NB4 (cell line): Measurements from ENCODE around the gene TRAPPC6A.

ENCODE experiments used
- CTCF ChIP-seq: IDR thresholded peaks from one replicate; pipeline ENCODE4 v1.5.1; 2012; ENCODE audit warnings: low read depth, low read length
- MYC ChIP-seq: IDR thresholded peaks from 2 replicates; pipeline ENCODE4 v1.6.1; 2011; ENCODE audit warnings: low read depth, low read length
- POLR2A ChIP-seq: IDR thresholded peaks from 2 replicates; pipeline ENCODE4 v1.6.1; 2011; ENCODE audit warnings: mild to moderate bottlenecking; ENCODE audit not compliant: insufficient read length; ENCODE audit errors: extremely low read depth
- TF ChIP-seq, protein P1 (sequence below): IDR thresholded peaks from 2 replicates; pipeline ENCODE4 v1.6.1; 2011; ENCODE audit warnings: low read depth, low read length

DNA sequence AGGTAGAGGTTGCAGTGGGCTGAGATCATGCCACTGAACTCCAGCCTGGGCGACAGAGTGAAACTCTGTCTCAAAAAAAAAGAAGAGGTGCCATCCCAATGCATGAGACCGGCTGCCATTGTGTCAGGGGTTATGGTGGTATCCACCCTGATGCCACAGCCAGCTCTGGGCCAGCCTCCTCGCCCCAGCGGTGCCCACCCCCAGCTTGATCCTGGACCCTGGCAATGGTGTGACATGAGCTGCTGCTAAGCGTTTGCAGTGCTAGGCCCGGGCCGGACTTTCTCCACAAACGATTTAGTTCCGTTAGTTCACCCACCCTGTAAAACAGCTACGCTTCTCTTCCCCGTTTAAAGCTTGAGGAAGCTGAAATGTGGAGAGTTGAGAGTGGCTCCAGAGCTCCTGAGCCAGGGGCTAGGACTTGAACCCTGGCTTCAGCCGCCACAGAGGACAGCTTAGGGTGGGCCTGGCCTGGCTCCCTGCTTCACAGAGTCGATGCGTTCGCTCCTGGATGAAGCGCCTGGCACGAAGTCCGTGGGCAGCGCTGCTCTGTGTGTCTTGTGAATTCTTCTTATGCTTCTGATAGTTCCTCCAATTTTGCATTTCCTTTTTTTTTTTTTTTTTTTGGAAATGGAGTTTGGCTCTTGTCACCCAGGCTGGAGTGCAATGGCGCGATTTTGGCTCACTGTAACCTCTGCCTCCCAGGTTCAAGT lies 42.7 kb downstream of the TRAPPC6A start:
- no peak for TF ChIP-seq CTCF
- no peak for TF ChIP-seq POLR2A
- TF ChIP-seq, protein P1, sequence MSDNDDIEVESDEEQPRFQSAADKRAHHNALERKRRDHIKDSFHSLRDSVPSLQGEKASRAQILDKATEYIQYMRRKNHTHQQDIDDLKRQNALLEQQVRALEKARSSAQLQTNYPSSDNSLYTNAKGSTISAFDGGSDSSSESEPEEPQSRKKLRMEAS = no peak
- no peak for TF ChIP-seq MYC
